Activated CD4-positive, alpha-beta T cell treated with anti-CD3 and anti-CD28 coated beads, Interleukin-2, amount 50 U/mL, for 16 hours (primary cell): ENCODE results near the gene SRRM4.

Source experiments
- DNase-seq: peaks from one replicate; pipeline ENCODE4 v3.0.0-alpha.2; 2020

Gene SRRM4

DNA sequence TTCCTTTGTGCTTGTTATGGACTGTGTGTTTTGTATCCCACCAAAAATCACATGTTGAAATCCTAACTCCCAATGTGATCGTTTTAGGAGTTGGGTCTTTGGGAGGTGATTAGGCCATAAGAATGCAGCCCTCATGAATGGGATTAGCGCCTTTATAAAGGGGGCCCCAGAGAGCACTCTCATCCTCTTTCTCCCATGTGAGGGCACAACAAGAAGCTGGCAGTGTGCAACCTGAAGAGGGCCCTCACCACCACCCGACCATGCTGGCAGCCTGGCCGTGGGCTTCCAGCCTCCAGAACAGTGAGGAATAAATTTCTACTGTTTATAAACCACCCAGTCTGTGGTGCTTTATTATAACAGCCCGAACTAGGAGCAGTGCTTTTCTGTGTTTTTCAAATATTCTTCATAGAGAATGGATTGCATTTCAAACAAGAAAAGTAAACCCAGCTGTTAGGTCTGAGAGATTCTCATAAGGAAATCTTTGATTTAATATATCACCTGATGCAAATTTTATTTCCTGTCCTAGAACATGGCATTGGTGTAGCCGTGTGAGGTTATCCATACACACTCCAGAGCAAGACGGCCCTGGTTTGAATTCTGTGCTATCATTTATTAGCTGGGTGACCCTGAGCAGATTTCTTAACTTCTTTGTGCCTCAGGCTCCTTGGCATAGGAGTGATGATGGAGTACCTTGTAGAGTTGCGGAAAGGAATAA is 225.2 kb downstream of the SRRM4 start:
- no peak for DNase-seq

DNA sequence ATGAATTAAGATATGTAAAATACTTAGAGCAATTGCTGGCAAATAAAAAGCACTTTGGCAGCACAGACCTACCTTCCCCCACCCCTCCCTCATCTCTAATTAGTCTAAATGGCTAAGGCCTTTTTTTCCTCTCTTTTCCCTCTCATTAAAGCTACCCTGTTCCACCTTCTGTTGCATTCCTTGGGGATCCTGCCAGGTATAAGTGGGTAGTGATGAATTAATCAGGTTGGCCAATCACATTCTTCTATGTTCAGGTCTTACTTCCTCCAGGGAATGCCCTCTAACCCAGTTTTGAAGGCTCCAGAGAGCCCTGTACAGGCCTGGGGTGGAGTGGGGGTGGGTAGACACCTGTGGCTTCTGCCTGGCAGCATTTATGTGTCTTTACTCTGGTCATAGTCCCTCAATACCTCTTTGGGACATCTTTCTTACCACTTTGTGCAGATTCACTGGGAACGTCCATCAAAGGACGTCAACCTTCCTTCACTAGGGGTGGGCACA is 225.8 kb downstream of the SRRM4 start:
- no peak for DNase-seq

- DNase-seq = no peak
Observed at GRCh38 chr12:119208626-119209061, 227.3 kb downstream of the SRRM4 start.

GRCh38 chr12:119211884-119212283 is 230.5 kb downstream of the SRRM4 start:
- DNase-seq = no peak
